WTC11 (cell line): ENCODE data around the gene TMEM43. TPM values are rescaled to one million over a fixed set of nuclear protein-coding genes. Genes with fewer than 3 reads are reported as not detected.

Experiments
- ATAC-seq: fragments of 200-7000 bp; cut with Tn5 transposase; 2 replicates; pipeline ENCODE4 v1.10.0; 2021; ENCODE audit warnings: mild to moderate bottlenecking, moderate library complexity
- CTCF ChIA-PET: fragments of 300-600 bp; sonication (Branson Sonifier 250); formaldehyde crosslinking; loops from one replicate; lab custom pipeline; 2021; ENCODE audit warnings: antibody characterized with exemption; lab: Charles Lee
- POLR2A ChIA-PET: fragments of 350-600 bp; sonication (Branson Sonifier 250); formaldehyde crosslinking; loops from one replicate; lab custom pipeline; 2021; ENCODE audit warnings: antibody characterized with exemption; lab: Charles Lee
- DNase-seq: peaks from one replicate; pipeline ENCODE4 v3.0.0; 2021; ENCODE audit warnings: low spot score
- H3K27ac Mint-ChIP-seq: 2 replicates; pipeline ENCODE4 v1.8.0; 2021; ENCODE audit warnings: mixed read lengths
- H3K27me3 Mint-ChIP-seq: 2 replicates; pipeline ENCODE4 v1.8.0; 2021; ENCODE audit warnings: low read depth, mild to moderate bottlenecking, moderate library complexity, mixed read lengths
- H3K36me3 Mint-ChIP-seq: 2 replicates; pipeline ENCODE4 v1.8.0; 2021; ENCODE audit warnings: mixed read lengths
- H3K4me1 Mint-ChIP-seq: 2 replicates; pipeline ENCODE4 v1.8.0; 2022; ENCODE audit warnings: mixed read lengths
- H3K4me3 Mint-ChIP-seq: 2 replicates; pipeline ENCODE4 v1.8.0; 2021; ENCODE audit warnings: mild to moderate bottlenecking, moderate library complexity, mixed read lengths
- H3K9me3 Mint-ChIP-seq: 2 replicates; pipeline ENCODE4 v1.8.0; 2021; ENCODE audit warnings: mixed read lengths
- ARID4B ChIP-seq: sonication (generic); formaldehyde crosslinking; IDR thresholded peaks from 2 replicates; pipeline ENCODE4 v1.8.0; 2023; ENCODE audit warnings: missing genetic modification reagents, mild to moderate bottlenecking, borderline replicate concordance
- ATF3 ChIP-seq: sonication (generic); formaldehyde crosslinking; conservative IDR thresholded peaks from 2 replicates; pipeline ENCODE4 v1.8.1; 2022; ENCODE audit warnings: mild to moderate bottlenecking, missing genetic modification reagents
- ESRRA ChIP-seq: sonication (generic); formaldehyde crosslinking; IDR thresholded peaks from 2 replicates; pipeline ENCODE4 v1.8.1; 2022; ENCODE audit warnings: mild to moderate bottlenecking, missing genetic modification reagents, borderline replicate concordance
- FOXP4 ChIP-seq: sonication (generic); formaldehyde crosslinking; IDR thresholded peaks from 2 replicates; pipeline ENCODE4 v1.8.0; 2022; ENCODE audit warnings: mild to moderate bottlenecking, missing genetic modification reagents
- GRHL2 ChIP-seq: fragments of 250-450 bp; sonication (Bioruptor Pico); IDR thresholded peaks from 2 replicates; pipeline ENCODE4 v1.8.0; 2022; ENCODE audit warnings: mild to moderate bottlenecking, moderate library complexity; ENCODE audit not compliant: insufficient replicate concordance, severe bottlenecking
- IRF1 ChIP-seq: sonication (generic); formaldehyde crosslinking; IDR thresholded peaks from 2 replicates; pipeline ENCODE4 v1.8.0; 2023; ENCODE audit warnings: missing genetic modification reagents
- MAX ChIP-seq: sonication (generic); formaldehyde crosslinking; IDR thresholded peaks from 2 replicates; pipeline ENCODE4 v1.8.0; 2022; ENCODE audit warnings: mild to moderate bottlenecking, missing genetic modification reagents
- MLX ChIP-seq: sonication (generic); formaldehyde crosslinking; IDR thresholded peaks from 2 replicates; pipeline ENCODE4 v1.8.1; 2023; ENCODE audit warnings: mild to moderate bottlenecking, missing genetic modification reagents, moderate library complexity
- NFE2L1 ChIP-seq: sonication (generic); formaldehyde crosslinking; IDR thresholded peaks from 2 replicates; pipeline ENCODE4 v1.8.1; 2023; ENCODE audit warnings: missing genetic modification reagents
- NR3C1 ChIP-seq: sonication (generic); formaldehyde crosslinking; conservative IDR thresholded peaks from 2 replicates; pipeline ENCODE4 v1.8.1; 2023; ENCODE audit warnings: low read depth, mild to moderate bottlenecking, missing genetic modification reagents
- OVOL2 ChIP-seq: fragments of 250-450 bp; sonication (Bioruptor Pico); IDR thresholded peaks from 2 replicates; pipeline ENCODE4 v1.9.0; 2021; ENCODE audit warnings: mild to moderate bottlenecking, borderline replicate concordance
- TCF7 ChIP-seq: sonication (generic); formaldehyde crosslinking; IDR thresholded peaks from 2 replicates; pipeline ENCODE4 v1.8.0; 2022; ENCODE audit warnings: mild to moderate bottlenecking, low read depth, missing genetic modification reagents, moderate library complexity
- ZBTB43 ChIP-seq: sonication (generic); formaldehyde crosslinking; IDR thresholded peaks from 2 replicates; pipeline ENCODE4 v1.8.1; 2023; ENCODE audit warnings: mild to moderate bottlenecking, missing genetic modification reagents
- ZNF532 ChIP-seq: fragments of 250-450 bp; sonication (Bioruptor Pico); IDR thresholded peaks from 2 replicates; pipeline ENCODE4 v1.9.0; 2021; ENCODE audit warnings: mild to moderate bottlenecking, borderline replicate concordance
- total RNA-seq: library from RNA; stranded (reverse); gene quantifications from 3 replicates; pipeline ENCODE4 v1.2.3, GENCODE V29; 2021

Gene TMEM43
- total RNA-seq, 1 experiment from 2014 or later, result 27.7 TPM

- TF ChIP-seq FOXP4 (no peak), TCF7 (CRISPR knock-in tag) (no peak)
- TF ChIP-seq, all 79 proteins: peak for 0
These were observed 9.4 kb downstream of the TMEM43 start (continued) for GRCh38 chr3:14134291-14134690.

- no peak overlapping the region for H3K4me3 Mint-ChIP-seq
- ChIA-PET POLR2A (no interaction called here), CTCF (no interaction called here)
- no peaks in the 10 kb centered on the region for H3K27me3 Mint-ChIP-seq
- DNase-seq (no peak), ATAC-seq (no peak)
- peaks cover 37% of the 10 kb centered on the region for H3K36me3 Mint-ChIP-seq
- no peaks in the 10 kb centered on the region for H3K4me1 Mint-ChIP-seq
- H3K27ac Mint-ChIP-seq, result no peak overlapping the region; the same call in 1 of the 2 replicates
- TF ChIP-seq OVOL2 (CRISPR knock-in tag) (no peak), MAX (no peak), NFE2L1 (CRISPR knock-in tag) (no peak), ZBTB43 (CRISPR knock-in tag) (no peak), ESRRA (CRISPR knock-in tag) (no peak), NR3C1 (CRISPR knock-in tag) (no peak), GRHL2 (no peak), ATF3 (CRISPR knock-in tag) (no peak), IRF1 (CRISPR knock-in tag) (no peak), ARID4B (CRISPR knock-in tag) (no peak), MLX (no peak), ZNF532 (CRISPR knock-in tag) (no peak)
- H3K9me3 Mint-ChIP-seq, result no peaks in the 10 kb centered on the region
These were observed 10.7 kb downstream of the TMEM43 start for GRCh38 chr3:14135581-14135980.
